ENCODE results near the gene LRRTM2.
"Not testable (repeated sequence)": the region's sequence is repeated elsewhere in the genome, so short reads cannot be mapped to it uniquely, and the experiment has no call there.

Gene LRRTM2

GRCh38 chr5:138874771-138875551, at the start of gene LRRTM2:
Gene LRRTM2 (minus strand): TSS chr5:138875335. CDS start chr5:138874911, 424 bp downstream.
- no peak for DNase-seq

GRCh38 chr5:138922494-138922893, 47.4 kb upstream of the LRRTM2 start:
- no peak for DNase-seq

DNA sequence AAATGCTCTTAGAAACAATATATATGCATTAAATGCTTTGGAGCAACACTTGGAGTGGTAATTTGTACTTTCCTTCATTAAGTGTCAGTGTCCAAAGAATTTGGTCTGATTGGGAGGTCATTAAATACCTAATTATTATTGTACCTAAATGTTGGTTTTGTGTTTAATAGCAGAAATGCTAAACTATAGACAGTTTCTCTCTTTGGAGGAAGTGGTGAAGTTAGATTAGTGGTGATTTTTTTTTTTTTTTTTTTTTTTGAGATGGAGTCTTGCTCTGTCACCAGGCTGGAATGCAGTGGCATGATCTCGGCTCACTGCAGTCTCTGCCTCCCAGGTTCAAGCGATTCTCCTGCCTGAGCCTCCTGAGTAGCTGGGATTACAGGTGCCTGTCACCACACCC, 46.2 kb upstream of the LRRTM2 start:
- not testable (repeated sequence) for DNase-seq

DNA sequence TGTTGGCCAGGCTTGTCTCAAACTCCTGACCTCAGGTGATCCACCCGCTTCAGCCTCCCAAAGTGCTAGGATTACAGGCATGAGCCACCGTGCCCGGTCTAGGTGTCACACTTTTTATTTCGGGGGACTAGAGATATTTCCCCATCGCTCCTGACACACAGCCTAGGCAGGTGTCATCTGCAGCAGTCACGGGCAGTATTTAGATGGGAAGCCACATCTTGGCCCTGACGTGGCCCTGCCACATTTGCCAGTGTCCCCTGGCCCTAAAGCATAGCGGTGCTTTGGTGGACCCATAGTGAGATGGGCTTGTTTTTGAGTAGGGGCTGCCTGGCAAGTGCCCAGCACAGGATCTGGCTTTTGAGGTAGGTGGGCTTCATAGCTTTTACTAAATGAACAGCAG, 45.0 kb upstream of the LRRTM2 start:
- no peak for DNase-seq

GRCh38 chr5:138918686-138919085, 43.6 kb upstream of the LRRTM2 start:
- DNase-seq = no peak

- DNase-seq = no peak
Measured at GRCh38 chr5:138914338-138914737, 39.2 kb upstream of the LRRTM2 start.

GRCh38 chr5:138913773-138914172, 38.6 kb upstream of the LRRTM2 start:
- no peak for DNase-seq

DNA sequence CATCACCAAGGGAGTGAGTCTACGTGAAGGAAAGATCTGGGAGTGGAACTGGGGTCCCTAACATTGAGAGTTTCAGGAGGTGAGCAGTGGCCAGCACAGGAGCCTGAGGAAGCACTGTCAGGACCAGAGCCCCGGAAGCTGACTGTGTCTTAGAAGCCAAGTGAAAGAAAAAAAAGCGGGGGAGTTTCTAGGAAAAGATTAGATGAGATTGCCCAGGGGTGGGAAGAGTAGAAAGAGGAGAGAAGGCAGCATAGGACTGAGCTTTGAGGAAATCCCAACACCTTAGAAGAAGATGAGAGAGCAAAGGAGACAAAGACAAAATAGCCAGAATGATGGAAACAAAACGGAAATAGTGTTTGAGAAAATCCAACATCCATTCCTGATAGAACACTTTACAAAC, 37.0 kb upstream of the LRRTM2 start:
- no peak for DNase-seq

GRCh38 chr5:138911441-138911840, 36.3 kb upstream of the LRRTM2 start:
- DNase-seq = no peak

- no peak for DNase-seq
Measured at GRCh38 chr5:138910546-138911185, 35.5 kb upstream of the LRRTM2 start.

DNA sequence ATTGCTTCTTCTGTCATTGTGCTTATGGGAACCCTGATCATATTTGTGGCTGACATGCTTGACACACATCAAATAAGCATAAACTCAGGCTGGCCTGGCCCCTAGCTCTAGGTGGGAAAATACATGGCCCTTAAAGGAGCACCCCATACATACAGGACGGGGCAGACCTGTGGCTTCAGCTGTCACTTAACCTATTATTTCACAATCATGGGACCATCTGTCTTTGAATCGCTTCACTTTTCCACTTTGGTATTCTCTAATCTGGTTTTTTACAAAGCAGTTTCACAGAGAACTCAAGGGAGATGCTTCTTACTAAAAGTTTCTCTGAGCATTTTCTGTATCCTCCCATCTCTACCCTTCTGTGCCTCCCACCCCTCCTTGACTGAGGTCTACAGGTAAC, 34.6 kb upstream of the LRRTM2 start:
- DNase-seq = no peak

DNA sequence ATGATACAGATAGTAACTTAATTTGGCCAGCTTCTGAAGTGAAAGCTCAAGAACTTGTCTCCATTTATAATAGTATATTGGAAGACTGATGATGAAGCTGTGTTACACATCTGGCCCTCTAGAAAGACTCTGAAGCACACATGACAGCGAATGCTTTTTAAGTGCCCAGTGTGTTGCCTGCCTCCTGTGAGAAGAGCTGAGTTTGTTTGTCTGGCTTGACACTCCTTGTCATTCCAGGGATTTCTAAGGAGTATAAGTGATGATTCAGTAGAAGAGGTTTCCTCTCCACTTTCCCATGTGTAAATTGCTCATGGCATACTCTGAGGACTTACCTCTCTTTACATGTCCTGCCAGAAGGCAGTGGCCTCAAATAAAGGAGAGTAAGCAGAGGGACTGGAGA, 30.4 kb upstream of the LRRTM2 start:
- no peak for DNase-seq

DNA sequence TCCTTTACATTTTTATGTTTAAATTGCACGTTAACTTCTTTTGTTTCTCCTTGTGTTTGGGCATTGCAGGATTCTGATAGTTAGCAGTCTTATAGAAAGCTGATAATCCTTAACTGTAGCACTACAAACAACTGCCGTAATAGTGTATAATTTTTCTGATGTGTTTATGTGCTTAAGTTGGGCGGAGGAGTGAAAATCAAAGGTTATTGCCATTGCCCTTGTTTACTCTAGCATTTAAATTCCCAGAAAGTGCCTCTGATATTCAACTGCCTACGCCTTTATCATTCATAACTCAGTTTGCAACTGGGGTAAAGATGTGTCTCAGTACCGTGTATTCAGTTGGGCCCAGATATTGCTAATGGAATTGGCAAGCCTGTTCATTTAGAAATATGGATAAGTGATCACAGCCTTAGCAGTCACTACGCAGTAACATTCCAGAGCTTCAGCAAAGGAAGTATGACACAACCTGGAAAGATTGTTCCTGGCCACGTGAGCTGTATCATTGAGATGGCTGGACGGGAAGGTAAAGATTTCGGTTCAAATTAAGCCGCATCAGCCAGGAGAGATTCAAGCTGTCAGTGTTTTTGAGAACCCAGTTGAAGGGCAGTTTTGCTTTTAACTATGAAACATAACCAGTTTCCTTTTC, 28.1 kb upstream of the LRRTM2 start:
- no peak for DNase-seq

GRCh38 chr5:138901716-138902115, 26.6 kb upstream of the LRRTM2 start:
- no peak for DNase-seq

DNA sequence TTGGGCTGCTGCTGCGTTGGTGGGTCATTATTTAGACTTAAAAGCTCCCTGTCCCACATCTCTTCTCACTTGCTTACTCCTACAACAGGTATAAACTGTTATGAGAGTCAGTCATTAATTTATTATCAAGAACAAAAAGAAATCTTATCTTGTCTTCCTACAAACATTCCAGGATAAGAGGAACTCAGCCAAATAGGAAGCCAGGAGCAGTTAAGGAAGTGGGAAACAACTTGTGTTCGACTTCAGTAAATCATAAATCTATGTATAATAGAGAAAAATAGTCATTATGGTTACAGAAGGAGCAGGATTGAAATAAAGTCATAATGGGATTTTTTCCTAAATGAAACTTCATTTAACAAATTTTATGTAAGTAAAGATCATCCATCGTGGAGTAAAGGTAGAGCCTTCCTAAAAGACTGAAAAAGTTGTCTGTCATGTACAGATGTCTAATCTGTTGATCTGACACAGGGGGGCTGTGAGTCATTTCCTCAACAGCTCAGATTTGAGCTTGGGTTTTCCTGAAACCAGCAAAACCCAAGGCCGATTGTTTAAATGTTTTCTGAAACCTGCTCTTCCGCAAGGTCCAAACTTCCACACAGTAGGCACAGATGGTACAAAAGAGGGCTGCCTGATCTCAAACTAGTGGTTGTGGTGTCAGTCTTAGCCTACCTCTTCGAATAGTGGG, 25.3 kb upstream of the LRRTM2 start:
- no peak for DNase-seq

DNA sequence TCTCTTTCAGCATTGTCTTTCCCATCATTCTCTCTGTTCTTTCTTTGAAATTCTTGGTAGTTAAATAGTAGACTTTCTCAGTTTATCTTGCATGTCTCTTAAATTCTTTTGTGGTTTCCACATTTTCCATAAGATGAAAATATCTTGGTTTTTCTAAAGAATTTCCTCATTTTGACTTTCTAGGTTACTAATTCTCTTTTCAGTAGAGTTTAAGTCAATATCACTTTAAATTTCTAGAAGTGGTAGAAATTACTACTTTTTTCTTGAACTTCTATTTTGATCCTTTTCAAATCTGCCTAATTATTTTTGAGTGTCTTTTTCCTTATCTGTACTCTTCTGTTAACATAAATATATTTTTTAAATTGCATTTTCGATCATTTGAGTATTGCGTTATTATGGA, 23.6 kb upstream of the LRRTM2 start:
- DNase-seq = no peak

DNA sequence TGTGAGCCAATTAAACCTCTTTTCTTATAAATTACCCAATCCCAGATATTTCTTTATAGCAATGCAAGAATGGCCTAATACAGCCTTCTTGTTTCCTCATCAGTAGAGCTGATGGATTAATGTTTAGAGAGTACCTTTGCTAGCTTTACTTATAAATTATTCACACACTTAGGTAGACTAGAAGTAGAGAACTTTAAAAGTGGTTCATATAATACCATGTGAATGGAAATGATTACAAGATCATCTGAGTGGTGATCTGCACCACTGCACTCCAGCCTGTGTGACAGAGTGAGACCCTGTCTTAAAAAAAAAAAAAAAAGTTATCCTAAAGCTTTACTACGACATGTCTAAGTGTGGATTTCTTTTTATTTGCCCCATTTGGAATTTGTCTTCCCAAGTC, 23.2 kb upstream of the LRRTM2 start:
- DNase-seq = no peak

- DNase-seq = no peak
Measured at GRCh38 chr5:138895918-138896317, 20.8 kb upstream of the LRRTM2 start.

GRCh38 chr5:138890644-138891043, 15.5 kb upstream of the LRRTM2 start:
- no peak for DNase-seq

DNA sequence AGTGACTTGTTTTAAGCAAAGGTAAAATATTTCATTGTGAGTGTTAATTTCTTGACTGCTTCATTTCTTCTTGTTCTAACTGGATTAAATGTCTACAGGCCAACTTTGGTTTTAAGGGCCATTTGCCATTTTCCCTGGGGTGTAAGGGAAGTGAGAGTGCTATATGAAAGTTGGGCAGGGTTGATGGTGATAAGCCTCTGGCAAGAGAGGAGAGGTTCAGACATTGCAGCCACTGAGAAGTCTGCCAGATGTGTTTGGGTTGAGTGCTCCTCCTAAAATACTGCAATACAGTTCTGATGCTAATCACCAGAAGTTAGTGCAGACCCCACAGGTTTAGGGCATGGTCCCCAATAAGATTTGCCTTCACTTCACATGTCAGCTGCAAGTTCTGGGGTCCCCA, 14.9 kb upstream of the LRRTM2 start:
- DNase-seq = no peak

- DNase-seq = no peak
Measured at GRCh38 chr5:138884554-138884953, 9.4 kb upstream of the LRRTM2 start.

DNA sequence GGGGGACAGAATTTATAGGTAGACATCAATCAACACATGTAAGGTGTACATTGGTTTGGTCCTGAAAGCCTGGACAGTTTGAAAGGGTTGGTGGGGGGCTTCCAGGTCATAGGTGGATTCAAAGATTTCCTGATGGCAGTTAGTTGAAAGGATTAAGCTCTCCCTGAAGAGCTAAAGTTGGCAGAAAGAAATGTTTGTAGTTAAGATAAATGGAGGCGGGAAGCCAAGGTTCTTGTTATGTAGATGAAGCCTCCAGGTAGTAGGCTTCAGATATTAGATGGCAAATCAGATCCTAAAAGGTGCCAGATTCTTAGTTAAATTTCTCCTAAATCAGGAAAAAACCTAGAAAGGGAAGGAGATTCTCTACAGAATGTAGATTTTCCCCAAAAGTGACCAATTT, 9.0 kb upstream of the LRRTM2 start:
- DNase-seq = no peak

GRCh38 chr5:138883211-138883610, 8.1 kb upstream of the LRRTM2 start:
- DNase-seq = no peak
